GM12891 (cell line): ENCODE measurements around the gene WFIKKN1.

Experiments used
- DNase-seq: peaks from one replicate; pipeline ENCODE4 v3.0.0; 2011; ENCODE audit warnings: low spot score; ENCODE audit not compliant: insufficient read length
- FAIRE-seq: peaks from 2 replicates; lab custom pipeline; 2011; peaks lifted over from hg19 to GRCh38; lab: Jason Lieb, UNC
- PAX5 ChIP-seq: IDR thresholded peaks from 2 replicates; pipeline ENCODE4 v1.6.1; 2011; ENCODE audit warnings: low read length, moderate library complexity, mild to moderate bottlenecking; ENCODE audit not compliant: insufficient read depth, severe bottlenecking
- POLR2A ChIP-seq: IDR thresholded peaks from 2 replicates; pipeline ENCODE4 v1.6.1; 2011; ENCODE audit warnings: low read depth, low read length, control low read depth
- POLR2AphosphoS5 ChIP-seq: IDR thresholded peaks from 2 replicates; pipeline ENCODE4 v1.6.1; 2011; ENCODE audit warnings: low read depth, low read length, control low read depth
- POU2F2 ChIP-seq: IDR thresholded peaks from 2 replicates; pipeline ENCODE4 v1.6.1; 2011; ENCODE audit warnings: low read depth, mild to moderate bottlenecking, control low read depth, low read length, moderate library complexity
- SPI1 ChIP-seq: IDR thresholded peaks from 2 replicates; pipeline ENCODE4 v1.6.1; 2011; ENCODE audit warnings: low read depth, low read length, control low read depth
- TAF1 ChIP-seq: IDR thresholded peaks from 2 replicates; pipeline ENCODE4 v1.6.1; 2011; ENCODE audit warnings: low read depth, low read length, control low read depth

Gene WFIKKN1

DNA sequence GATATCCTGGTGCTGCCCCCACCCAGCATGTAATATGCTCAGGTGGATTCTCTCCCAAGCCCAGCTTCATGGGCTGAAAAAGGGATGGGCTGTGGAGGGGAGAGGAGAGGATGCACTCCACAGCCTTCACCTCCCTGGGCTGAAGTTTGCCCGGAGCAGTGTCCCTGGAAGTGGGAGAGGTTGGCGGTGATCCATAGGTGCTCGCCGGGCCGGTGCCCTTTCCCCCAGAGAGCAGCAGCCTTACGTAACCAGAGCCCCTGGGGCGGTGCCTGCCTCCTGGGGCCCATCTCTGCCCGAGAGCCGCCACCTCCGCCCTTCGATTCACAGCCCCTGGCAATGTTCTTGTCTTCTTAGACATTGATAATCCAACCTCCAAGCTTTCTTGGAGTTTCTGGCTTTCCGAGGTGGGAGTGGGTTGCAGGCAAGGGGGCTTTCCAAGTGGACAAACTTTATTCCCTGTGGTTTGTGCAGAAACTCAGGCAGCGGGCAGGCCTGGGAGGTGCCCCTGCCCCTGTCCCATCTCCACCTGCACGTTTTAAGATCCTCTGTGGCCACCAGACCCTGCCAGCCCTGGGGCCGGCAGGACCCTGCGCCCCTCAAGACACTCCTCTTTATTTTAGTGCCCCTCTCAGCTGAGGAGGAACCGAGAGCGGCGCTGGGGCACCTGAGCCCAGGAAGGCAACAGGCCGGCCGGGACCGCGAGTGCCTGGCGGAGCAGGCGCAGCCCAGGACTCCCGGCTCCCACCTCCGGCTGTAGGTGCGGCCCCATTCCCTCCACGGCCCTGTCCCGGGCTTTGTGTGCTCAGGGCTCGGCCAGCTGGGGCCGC lies 15.3 kb downstream of the WFIKKN1 start:
- TF ChIP-seq SPI1 (no peak), POLR2A (no peak), PAX5 (no peak), POLR2AphosphoS5 (no peak), TAF1 (no peak)
- DNase-seq (no peak), FAIRE-seq (no peak)

DNA sequence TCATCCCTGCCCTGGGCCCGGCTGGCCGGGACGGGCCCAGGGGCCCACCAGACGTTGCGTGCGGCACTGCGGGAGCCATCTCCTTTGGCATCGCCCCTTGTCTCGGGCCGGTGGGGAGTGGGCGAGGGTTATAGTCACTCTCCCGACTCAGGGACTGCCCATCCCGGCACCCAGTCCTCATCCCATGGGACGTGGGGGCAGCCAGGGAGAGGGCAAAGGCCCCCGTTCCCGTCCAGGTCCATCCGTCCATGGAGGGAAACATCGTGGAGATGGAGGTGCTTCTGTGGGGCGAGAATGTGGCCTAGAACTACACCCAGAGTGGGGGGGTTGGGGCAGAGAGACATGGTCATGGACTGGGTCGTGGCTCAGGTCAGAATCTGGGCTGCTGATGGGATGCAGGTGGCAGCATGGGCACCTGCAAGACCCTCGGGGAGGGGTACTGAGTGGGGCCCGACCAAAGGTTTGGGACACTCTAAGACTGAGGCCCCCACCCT lies 15.9 kb downstream of the WFIKKN1 start:
- DNase-seq (no peak), FAIRE-seq (no peak)
- TF ChIP-seq PAX5, result no peak
- TF ChIP-seq POLR2AphosphoS5, result 0 out of 2 replicates have a peak, but pooled peaks have one; percentile 33
- TF ChIP-seq POLR2A, result no peak
- TF ChIP-seq SPI1, result no peak

DNA sequence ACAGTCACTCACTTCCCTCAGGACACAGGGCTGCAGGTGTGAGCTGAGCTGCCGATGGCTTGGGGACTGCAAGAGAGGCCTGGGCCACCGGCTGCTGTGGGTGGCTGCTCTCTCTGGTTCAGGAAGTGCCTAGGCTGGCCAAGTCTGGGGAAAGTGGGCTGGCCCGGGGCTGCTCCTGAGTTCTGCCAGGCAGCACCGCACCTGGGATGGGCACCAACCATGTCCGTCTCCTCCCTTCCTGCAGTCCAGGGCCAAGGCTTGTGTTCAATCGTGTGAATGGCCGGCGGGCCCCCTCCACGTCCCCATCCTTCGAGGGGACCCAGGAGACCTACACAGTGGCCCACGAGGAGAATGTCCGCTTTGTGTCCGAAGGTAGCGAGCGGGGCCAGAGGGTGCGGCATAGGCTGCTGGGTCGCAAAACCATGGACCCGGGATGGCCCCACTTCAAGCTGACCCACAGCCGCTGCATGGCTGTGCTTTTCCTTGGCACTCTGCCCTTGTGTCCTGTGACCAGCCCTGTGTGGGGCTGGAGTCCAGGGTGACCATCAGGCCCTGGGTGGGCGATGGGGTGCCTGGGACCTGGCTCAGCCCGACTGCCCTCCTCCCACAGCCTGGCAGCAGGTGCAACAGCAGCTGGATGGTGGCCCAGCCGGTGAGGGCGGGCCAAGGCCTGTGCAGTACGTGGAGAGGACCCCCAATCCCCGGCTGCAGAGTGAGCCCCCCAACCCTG lies 16.6 kb downstream of the WFIKKN1 start:
- no peak for FAIRE-seq
- no peak for TF ChIP-seq POLR2A
- no peak for TF ChIP-seq PAX5
- TF ChIP-seq POLR2AphosphoS5, result 0 out of 2 replicates have a peak, but pooled peaks have one; percentile 13
- no peak for TF ChIP-seq POU2F2
- TF ChIP-seq SPI1, result no peak
- TF ChIP-seq TAF1, result no peak
- DNase-seq, result no peak

DNA sequence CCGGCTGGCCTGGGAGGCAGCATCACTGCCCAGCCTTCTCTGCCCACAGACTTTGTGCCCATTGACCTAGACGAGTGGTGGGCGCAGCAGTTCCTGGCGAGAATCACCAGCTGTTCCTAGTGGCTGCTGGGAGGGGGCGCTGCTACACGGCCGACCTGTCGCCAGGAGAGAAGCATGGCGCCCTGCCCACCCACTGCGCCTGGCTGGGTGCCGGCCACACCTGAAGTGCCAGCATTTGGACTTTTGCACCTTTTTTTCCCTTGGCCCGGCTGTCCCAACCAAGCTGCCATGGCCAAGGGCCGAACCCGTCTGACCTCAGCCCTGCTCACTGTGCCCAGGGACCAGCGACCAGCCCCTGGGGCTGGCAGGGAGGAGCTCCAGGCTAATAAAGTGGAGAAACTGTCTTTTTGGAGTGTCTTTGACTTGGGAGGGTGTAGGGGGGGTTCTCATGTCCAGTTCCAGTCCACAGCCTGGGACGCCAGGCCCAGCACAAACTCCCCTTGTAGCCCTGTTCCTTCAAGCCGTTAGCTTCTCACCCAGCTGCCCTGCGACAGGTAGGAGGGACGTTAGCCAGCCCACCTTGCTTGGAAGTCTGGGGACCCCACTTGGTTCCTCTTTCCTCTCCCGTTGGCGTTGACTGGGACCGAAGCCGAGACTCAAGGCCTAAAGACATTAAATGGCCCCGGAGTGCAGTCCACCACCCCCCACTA lies 17.4 kb downstream of the WFIKKN1 start:
- DNase-seq (peak; percentile 72), FAIRE-seq (no peak)
- TF ChIP-seq POU2F2, result no peak
- TF ChIP-seq TAF1, result no peak
- no peak for TF ChIP-seq POLR2A
- TF ChIP-seq PAX5, result no peak
- no peak for TF ChIP-seq SPI1
- no peak; the same call in 1 of the 2 replicates for TF ChIP-seq POLR2AphosphoS5

DNA sequence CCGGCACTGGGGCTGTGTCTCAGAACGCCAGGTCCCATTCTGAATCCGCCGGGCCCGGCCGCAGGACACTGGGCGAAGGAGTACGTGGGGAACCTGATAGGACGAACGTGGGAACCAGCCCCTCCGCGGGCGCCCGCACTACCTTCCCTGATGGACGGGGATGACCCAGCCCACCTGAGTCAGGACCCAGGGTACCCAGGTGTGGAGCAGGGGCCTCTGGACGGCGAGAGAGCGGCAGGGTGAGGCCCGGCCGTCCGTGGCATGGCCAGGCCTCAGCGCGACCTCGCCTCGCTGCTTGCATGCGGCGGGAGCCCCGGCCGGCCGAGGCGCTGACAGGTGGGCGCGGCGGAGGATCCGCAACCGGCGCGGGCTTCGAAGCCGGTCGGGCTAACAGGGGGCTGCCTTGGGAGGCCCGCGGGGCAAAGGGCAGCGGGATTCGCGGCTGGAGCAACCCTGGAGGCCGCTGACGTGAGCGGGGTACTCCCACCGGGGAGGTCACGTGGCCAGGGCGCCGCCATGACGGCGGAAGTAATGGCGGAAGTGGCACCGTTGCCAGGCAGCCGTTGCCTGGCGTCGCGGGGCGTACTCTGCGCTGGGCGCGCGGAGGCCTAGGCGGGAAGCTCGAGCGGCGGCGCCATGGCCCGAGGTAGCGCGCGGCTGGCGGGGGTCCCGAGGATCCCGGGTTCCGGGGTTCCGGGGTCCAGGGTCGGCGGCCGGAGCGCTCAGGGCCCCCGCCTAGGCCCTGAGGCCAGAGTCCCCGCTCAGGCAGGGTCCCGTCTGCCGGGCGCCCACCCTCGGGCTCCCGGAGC lies 18.2 kb downstream of the WFIKKN1 start, which contains the start of gene WDR90:
TSS of gene WDR90 (plus strand) at position 585 of the 809 bp plus-strand sequence. CDS start at position 637, 52 bp downstream.
- DNase-seq (peak; percentile 100), FAIRE-seq (peak; percentile 100)
- TF ChIP-seq POLR2AphosphoS5 (peak; percentile 28; the same call in 1 of the 2 replicates), PAX5 (no peak), POU2F2 (peak; percentile 7; the same call in 1 of the 2 replicates), POLR2A (peak; percentile 65; the same call in 1 of the 2 replicates), SPI1 (peak; percentile 73), TAF1 (no peak)

DNA sequence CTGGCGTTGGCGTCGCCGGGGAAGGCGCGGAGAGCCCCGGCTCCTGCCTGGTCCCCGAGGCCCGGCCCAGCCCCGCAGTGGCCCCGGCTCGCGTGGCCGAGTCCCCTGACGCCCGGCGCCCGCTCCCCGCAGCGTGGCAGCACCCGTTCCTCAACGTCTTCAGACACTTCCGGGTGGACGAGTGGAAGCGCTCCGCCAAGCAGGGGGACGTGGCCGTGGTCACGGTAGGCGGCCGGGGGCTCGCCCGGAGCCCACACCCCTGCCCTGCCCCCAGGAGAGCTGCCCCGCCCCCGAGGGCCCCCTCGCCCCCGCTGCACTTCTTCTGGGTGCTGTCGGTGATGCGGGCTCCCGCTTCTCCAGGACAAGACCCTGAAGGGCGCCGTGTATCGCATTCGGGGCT lies 18.8 kb downstream of the WFIKKN1 start:
- FAIRE-seq (peak; percentile 60), DNase-seq (peak; percentile 72)
- TF ChIP-seq POLR2A (no peak), PAX5 (no peak), POU2F2 (no peak), POLR2AphosphoS5 (no peak), TAF1 (no peak), SPI1 (no peak)

DNA sequence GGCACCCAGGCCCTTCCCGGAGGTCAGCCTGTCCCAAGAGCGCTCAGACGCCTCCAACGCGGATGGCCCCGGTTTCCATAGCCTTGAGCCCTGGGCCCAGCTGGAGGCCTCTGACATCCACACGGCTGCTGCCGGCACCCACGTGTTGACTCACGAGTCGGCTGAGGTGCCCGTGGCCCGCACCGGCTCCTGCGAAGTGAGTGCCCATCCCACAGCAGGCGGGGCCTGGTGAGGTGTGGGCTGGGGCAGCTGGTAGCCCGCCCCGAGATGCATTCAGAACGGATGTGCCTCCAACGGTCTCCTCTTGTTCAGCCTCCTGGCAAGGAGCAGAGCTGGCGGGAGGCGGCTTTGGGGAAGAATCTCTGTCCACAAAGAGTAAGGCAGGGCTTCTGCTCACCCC lies 21.1 kb downstream of the WFIKKN1 start:
- TF ChIP-seq SPI1 (no peak), TAF1 (no peak), POLR2A (no peak), POLR2AphosphoS5 (no peak), PAX5 (no peak), POU2F2 (no peak)
- DNase-seq (no peak), FAIRE-seq (no peak)

DNA sequence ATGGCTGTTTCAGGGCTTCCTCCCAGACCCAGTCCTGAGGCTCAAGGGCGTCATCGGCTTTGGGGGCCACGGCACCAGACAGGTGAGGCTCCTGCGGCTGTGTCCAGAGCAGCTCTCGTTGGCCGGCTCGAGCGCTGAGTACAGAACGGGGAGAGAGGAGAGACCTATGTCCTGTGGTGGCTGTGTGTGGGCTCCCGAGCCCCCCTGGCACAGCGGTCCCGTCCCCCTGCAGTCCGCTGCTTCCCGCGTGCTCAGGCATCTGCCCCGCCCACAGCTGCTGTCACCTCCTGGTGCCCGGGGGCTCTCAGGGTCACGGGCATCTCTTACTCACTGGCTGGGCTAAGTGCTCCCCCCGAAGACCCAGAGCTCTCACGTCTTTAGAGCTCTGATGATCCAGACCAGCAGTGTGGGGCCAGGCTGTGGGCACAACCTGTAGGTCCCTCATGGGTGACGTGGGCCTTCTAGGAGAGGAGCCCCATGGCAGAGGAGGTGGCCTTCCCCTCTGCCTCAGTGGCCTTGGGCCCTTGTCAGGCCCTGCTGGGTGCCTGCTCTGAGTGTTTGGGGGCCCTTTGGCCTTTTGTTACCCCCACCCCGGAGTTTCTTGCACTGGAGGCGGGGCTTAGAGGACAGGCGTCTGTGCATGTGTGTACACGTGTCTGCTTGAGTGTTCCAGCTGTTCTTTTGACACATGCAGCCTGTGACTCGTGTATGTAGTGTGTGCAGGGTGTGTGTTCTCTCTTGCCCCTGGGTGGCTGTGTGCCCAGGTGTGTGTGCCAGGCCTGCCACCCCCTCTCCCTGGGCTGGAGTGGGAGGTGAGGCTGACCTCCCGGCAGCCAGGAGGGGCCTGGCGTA lies 21.9 kb downstream of the WFIKKN1 start:
- TF ChIP-seq POLR2AphosphoS5 (no peak), POU2F2 (no peak), TAF1 (no peak), SPI1 (no peak), POLR2A (no peak), PAX5 (no peak)
- no peak for DNase-seq
- FAIRE-seq, result no peak

DNA sequence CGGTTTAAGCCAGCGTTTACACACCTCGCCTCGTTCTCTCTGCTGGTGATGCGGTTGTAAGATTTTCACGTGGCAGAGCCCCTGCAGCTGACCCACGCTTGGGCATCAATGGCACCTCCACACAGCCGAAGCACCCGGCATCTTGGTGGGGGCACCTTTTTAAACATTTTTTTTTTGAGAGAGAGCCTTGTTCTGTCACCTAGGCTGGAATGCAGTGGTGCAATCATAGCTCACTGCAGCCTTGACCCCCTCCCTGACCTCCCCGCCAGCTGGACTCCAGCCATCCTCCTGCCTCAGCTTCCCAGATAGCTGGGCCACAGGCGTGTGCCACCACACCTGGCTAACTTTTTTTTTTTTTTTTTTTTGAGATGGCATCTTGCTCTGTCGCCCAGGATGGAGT lies 23.2 kb downstream of the WFIKKN1 start:
- FAIRE-seq, result no peak
- TF ChIP-seq TAF1 (no peak), POLR2AphosphoS5 (no peak), POU2F2 (no peak), PAX5 (no peak), SPI1 (no peak), POLR2A (no peak)
- DNase-seq, result no peak
